Thyroid gland (tissue), 4 donors: Measurements from ENCODE around the gene SGCA.

Experiments
- CTCF ChIP-seq, 6 experiments: fragments of 200-600 bp in 3 of 6; fragments of 450-650 bp in 3 of 6; sonication (generic) in 3 of 6; IDR thresholded peaks; one replicate each; pipeline ENCODE4 v1.5.1; 2016 to 2019; ENCODE audit warnings: antibody characterized with exemption in 6 of 6, mild to moderate bottlenecking in 2 of 6, inconsistent platforms in 1 of 6, moderate library complexity in 1 of 6
- POLR2A ChIP-seq, 2 donors: fragments of 450-650 bp; IDR thresholded peaks; one replicate each; pipeline ENCODE4 v1.6.1; 2017; ENCODE audit warnings: antibody characterized with exemption in 2 of 2, mild to moderate bottlenecking in 2 of 2, moderate library complexity in 1 of 2

DNA sequence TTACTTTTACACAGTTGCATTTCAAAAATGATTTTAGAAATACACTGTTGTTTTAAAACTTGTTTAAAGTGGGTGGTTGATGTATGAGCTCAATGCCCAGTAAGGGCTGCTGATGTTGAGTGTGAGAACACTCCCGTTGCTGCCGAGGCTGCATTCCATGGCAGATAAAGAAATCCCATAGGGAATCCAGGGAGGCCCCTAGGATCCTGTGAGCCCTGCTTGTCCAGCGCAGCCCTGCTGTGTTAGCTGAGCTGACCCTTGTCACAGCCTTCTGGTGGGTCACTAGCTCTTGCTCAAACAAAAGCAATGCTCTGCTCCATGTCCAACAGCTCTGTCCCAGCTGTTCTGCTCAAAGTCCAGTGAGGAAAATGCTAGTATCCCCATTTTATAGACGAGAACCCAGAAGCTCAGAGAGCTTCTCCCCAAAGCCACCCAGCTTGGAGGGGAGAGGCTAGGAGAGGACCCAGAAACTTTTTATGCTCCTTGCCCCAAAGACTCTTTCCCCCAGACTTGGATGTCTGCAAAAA, 54.2 kb downstream of the SGCA start:
- no peak for TF ChIP-seq POLR2A (IDR thresholded peaks at IDR 0.05)
- TF ChIP-seq CTCF (IDR thresholded peaks at IDR 0.05), result no peak
